HL-60 (cell line): ENCODE measurements around the gene TMEM132D.

ENCODE experiments used
- DNase-seq, 2 experiments: peaks; one replicate each; pipeline ENCODE4 v3.0.0-alpha.2; 2010 to 2020; ENCODE audit warnings: low read depth in 1 of 2, low spot score in 1 of 2
- H3K27ac ChIP-seq: fragments of 250-450 bp; sonication (Bioruptor Pico); replicated peaks from 2 replicates; pipeline ENCODE4 v1.5.1; 2020; ENCODE audit warnings: mild to moderate bottlenecking, moderate library complexity
- H3K27me3 ChIP-seq: fragments of 250-450 bp; sonication (Bioruptor Pico); 2 replicates; pipeline ENCODE4 v1.5.1; 2021; ENCODE audit warnings: mild to moderate bottlenecking, moderate library complexity; ENCODE audit not compliant: insufficient read depth, poor library complexity, severe bottlenecking
- H3K4me3 ChIP-seq: replicated peaks from 2 replicates; pipeline ENCODE4 v1.5.1; 2011; ENCODE audit warnings: mild to moderate bottlenecking, control low read depth, low read length; ENCODE audit not compliant: insufficient read depth
- GABPA ChIP-seq: IDR thresholded peaks from 2 replicates; pipeline ENCODE4 v1.6.1; 2012; ENCODE audit warnings: low read depth
- POLR2AphosphoS5 ChIP-seq: IDR thresholded peaks from 2 replicates; pipeline ENCODE4 v1.6.1; 2012; ENCODE audit warnings: low read depth
- SPI1 ChIP-seq: IDR thresholded peaks from 2 replicates; pipeline ENCODE4 v1.6.1; 2012; ENCODE audit warnings: low read depth, mild to moderate bottlenecking, borderline replicate concordance
- TF ChIP-seq, protein P1 (sequence below): IDR thresholded peaks from one replicate; pipeline ENCODE4 v1.5.1; 2011; ENCODE audit warnings: low read length, control low read depth, inconsistent platforms; ENCODE audit not compliant: insufficient read depth
- TF ChIP-seq, protein P2 (sequence below): IDR thresholded peaks from 2 replicates; pipeline ENCODE4 v1.6.1; 2012; ENCODE audit warnings: low read depth; ENCODE audit not compliant: insufficient replicate concordance

The TMEM132D gene

DNA sequence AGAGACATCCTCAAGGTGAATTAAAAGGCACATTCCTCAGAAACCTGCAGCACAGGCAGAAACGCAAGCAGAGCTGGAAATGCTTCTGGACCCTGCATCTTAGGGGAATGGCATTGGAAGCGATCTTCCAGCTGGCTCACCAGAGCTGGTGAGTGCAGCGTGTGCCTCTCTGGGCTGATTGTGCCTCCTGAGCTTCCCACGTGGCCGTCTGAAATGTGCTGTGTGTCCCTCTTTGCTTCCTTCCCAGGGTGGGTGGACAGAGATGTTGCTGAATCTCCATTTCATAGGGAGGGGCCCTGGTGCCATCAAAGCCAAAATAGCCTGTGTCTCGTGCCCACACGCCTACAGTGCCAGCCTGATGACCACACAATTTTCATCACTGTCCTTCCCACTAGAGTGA lies 34.3 kb upstream of the TMEM132D start:
- Histone ChIP-seq H3K27ac (no peak overlapping the region), H3K4me3 (no peak overlapping the region), H3K27me3 (no peaks in the 10 kb centered on the region)
- DNase-seq: no peak
- TF ChIP-seq SPI1 (no peak), GABPA (no peak), POLR2AphosphoS5 (no peak)
- TF ChIP-seq, protein P1, sequence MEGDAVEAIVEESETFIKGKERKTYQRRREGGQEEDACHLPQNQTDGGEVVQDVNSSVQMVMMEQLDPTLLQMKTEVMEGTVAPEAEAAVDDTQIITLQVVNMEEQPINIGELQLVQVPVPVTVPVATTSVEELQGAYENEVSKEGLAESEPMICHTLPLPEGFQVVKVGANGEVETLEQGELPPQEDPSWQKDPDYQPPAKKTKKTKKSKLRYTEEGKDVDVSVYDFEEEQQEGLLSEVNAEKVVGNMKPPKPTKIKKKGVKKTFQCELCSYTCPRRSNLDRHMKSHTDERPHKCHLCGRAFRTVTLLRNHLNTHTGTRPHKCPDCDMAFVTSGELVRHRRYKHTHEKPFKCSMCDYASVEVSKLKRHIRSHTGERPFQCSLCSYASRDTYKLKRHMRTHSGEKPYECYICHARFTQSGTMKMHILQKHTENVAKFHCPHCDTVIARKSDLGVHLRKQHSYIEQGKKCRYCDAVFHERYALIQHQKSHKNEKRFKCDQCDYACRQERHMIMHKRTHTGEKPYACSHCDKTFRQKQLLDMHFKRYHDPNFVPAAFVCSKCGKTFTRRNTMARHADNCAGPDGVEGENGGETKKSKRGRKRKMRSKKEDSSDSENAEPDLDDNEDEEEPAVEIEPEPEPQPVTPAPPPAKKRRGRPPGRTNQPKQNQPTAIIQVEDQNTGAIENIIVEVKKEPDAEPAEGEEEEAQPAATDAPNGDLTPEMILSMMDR: no peak
- TF ChIP-seq, protein P2, sequence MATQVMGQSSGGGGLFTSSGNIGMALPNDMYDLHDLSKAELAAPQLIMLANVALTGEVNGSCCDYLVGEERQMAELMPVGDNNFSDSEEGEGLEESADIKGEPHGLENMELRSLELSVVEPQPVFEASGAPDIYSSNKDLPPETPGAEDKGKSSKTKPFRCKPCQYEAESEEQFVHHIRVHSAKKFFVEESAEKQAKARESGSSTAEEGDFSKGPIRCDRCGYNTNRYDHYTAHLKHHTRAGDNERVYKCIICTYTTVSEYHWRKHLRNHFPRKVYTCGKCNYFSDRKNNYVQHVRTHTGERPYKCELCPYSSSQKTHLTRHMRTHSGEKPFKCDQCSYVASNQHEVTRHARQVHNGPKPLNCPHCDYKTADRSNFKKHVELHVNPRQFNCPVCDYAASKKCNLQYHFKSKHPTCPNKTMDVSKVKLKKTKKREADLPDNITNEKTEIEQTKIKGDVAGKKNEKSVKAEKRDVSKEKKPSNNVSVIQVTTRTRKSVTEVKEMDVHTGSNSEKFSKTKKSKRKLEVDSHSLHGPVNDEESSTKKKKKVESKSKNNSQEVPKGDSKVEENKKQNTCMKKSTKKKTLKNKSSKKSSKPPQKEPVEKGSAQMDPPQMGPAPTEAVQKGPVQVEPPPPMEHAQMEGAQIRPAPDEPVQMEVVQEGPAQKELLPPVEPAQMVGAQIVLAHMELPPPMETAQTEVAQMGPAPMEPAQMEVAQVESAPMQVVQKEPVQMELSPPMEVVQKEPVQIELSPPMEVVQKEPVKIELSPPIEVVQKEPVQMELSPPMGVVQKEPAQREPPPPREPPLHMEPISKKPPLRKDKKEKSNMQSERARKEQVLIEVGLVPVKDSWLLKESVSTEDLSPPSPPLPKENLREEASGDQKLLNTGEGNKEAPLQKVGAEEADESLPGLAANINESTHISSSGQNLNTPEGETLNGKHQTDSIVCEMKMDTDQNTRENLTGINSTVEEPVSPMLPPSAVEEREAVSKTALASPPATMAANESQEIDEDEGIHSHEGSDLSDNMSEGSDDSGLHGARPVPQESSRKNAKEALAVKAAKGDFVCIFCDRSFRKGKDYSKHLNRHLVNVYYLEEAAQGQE: no peak

DNA sequence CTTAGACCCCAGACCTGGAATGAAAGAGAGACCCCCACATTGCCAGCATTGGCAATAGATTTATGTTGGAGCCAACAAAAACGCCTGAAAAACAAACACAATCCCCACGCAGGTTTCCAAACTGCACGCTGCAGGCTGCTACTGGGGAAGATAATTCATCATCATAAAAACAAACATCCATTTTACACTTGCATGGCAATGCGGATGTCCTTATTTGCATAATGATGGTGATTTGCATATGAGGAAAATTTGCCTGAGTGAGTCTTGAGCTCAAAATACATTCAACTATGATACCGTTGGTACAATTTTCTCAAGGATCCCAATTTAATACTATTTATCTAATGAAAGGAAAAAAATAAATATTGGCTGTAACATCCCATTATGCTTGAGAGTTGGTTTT lies 33.6 kb upstream of the TMEM132D start:
- Histone ChIP-seq H3K27me3 (no peaks in the 10 kb centered on the region), H3K27ac (no peak overlapping the region), H3K4me3 (no peak overlapping the region)
- DNase-seq: no peak
- TF ChIP-seq POLR2AphosphoS5 (no peak), GABPA (no peak), SPI1 (no peak)
- TF ChIP-seq, protein P2: no peak
- TF ChIP-seq, protein P1: no peak

DNA sequence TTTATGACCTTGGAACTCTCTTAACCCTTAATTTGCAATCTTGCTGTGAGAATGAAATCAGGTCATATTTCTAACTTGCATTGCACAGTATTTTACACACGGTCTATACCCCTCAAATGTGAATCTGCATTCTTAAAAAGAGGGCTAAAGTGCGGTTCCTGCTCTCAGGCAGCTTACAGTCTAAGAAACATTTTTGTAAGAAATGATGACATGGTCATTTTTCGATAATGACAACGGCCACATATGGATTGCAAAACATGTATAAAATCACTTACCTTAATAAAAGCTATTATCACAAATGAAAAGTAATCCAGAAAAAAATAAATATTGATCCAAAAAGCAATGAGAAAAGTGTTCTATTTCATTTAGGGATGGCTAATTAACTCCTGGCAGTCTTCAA lies 24.8 kb upstream of the TMEM132D start:
- Histone ChIP-seq H3K4me3 (no peak overlapping the region), H3K27ac (no peak overlapping the region), H3K27me3 (no peaks in the 10 kb centered on the region)
- TF ChIP-seq GABPA (no peak), SPI1 (no peak), POLR2AphosphoS5 (no peak)
- TF ChIP-seq, protein P1: no peak
- TF ChIP-seq, protein P2: no peak
- DNase-seq: no peak
